NCI-H1436 (cell line): ENCODE measurements around the gene ZNF101.

Source experiments
- DNase-seq: peaks from one replicate; lab custom pipeline; 2025; lab: John Stamatoyannopoulos, UW

Gene ZNF101

DNA sequence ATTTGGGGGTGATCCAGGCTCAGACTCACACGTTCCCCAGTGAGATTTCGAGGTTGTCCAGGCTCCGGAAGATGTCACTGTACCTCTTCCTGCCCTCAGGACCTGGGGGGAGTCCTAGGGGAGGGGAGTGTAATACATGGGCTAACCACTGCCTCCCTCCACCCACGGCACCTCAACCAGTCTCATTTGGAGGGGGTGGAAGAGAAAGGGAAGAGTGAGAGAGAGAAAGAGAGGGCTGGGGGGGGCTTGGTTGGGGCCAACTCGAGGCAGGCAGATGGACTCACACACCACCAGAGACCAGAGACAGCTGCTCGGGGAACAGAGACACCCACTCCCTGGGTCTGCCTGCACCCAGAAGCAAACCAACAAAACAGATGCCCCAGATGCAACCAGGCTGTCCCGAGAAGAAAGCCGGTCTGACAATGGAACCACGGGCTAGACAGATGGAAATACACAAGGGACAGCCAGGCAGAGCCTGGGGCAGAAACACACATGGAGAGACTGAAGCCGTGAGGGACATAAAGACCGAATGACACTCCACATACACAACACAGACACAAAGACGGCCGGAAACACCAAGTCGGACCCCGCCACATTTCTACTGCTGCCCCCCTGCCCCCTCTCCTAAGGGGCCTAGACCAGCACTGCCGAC, 26.0 kb upstream of the ZNF101 start:
- DNase-seq: no peak

DNA sequence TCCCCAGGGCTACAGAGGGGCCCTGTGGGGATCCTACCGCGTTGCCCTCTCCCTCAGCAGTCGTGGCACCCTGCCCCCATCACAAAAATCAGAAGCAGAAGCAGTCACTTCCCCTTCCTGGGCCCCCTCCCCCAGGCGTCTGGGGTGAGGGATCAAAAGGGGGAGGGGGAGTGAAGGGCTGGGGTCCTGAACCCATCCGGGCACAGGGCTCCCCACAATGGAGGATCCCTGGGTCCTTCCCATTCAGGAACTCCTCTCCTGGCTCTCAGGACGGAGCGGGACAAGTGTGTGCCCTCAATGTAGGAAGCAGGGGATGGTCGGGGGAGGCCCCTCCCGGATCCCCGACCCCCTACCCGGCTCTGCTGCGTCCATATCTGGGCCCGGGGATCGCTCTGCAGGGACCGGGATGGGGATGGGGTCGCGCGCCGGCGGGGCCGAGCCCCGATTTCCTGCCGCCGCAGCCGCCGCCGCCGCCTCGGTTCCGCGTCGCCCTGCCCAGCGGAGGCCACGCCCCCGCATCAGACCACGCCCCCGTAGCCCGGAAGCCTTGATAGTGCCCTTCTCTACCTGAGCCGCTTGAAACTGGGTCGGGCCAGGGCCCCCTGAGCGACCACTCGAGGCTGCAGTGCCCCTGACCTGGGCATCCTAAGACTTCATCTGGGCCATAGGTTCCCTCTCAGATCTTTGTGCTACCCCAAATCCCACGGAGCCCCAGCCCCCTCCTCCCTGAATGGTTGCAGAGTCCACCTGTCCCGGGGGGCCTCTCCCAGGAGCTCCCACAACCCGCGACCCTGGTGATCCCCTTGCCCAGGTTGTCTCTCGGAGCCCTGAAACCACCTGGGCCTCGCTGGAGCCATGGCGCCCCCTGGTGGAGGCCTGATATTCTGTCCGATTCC, 25.2 kb upstream of the ZNF101 start, which contains the start of gene GMIP:
Gene GMIP, minus strand, starts transcription at position 500 of the 896 bp plus-strand sequence. Its CDS starts 128 bp downstream, at position 372.
- peak; percentile 60 for DNase-seq

DNA sequence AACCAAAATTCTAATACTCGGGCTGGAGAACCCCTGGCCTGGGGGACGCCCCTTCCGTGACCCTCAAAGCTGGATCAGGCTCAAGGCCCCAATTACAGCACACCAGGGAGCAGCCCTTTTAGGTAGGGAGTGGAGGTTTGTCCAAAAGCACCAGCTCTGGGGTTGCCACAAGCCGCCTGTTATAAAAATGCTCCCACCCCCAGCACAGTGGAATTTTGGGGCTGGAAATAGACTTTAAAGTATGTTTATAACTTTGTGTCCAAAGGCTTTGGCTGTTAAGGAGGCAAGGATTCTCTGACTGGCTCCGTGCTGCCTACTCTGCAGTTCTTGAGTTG, 24.6 kb upstream of the ZNF101 start:
- DNase-seq: no peak

DNA sequence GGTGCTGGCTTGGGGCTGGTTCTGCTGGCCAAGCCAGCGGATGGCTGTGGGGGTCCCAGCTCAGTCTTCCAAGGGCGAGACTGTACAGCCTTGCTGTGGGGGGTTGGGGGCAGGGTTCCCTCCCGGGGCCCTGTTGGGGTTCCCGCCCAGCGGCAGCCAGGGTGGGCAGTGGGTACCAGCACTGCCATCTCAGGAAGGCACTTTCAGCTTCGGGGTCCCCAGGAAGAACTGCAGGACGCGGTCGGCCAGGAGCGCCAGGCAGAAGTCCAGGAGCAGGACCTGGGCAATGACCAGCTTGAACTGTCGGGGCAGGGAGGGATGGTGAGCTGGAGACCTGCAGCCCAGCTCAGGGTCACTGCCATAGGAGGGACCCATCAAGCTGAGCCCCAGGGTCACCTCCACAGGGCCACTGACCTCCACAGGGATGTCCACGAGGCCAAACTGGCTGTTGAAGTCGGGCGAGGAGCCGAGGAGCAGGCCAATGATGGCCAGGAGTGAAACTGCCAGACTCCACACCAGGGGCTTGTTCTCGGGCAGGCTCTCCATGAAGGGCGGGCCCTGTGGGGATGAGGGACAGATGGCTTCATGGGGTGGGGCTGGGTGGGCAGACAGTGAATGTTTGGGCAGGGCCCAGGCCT, 23.3 kb upstream of the ZNF101 start:
- no peak for DNase-seq

DNA sequence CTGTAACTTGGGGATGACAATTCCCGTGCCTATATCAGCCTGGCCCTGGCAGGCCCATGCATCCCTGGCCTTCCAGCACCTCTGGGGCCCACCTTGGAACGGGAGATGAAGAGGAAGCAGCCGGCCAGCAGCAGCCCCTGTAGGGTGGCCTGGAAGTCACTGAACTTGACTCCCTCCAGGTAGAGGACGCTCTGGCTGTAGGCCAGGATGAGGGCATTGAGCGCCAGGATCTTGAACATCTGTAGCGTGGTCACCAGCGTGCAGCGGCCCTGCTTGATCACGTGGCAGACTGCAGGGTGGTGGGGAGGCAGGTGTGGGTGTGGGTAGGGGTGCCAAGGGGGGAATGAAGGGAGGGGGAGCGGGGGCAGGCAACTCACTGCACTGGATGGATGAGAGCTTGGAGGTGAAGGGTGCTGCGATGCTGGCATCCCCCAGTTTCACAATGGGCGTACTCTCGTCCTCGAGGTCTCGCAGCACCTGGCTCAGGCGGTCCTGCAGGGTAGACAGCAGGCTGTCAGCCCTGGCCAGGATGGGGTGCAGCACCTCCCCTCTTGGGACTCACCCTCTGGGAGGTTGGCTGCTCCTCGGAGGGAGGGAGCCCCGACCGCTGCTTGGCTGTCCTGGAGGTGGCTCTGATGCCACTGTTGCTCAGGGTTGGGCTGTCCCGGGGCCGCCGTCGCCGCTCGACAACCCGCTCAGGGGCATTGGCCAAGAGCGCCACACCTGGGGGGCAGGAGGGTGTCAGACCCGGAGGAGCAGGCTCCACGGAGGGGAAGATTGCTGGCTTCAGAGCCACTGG, 21.4 kb upstream of the ZNF101 start:
- DNase-seq: no peak

DNA sequence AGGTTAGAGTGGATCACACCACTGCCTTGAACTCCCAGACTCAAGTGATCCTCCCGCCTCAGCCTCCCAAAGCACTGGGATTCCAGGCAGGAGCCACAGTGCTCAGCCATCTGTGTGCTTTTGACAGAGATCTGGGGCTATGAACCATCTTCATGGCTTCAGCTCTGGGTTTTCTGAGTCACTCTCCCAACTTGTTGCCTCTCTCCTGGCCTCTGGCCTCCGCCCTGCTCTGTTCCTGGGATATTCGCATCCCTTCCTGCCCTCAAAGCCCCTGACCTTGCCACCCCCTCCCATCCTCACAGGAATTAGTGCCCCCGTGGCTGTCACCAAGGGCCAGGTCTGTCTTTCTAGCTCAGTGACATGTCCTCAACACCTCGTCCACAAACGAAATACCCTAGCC, 19.5 kb upstream of the ZNF101 start:
- no peak for DNase-seq

DNA sequence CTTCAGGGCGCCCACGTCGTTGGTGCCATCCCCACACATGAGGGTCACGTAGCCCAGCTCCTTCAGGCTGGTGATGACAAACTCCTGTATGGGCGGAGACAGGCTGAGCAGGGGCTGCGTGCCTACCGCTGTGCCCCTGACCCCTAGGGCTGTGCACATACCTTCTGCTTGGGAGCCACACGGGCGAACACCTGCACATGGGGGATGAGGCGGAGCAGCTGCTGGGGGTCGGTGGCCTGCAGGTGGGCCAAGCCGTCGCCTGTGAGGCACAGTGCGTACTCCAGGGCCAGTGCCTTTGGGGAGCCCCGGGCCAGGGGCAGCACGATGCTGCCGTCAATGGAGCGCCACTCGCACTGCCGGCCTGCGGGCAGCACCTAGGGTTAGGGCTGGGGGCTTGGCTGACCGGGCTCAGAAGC, 19.1 kb upstream of the ZNF101 start:
- DNase-seq: no peak

DNA sequence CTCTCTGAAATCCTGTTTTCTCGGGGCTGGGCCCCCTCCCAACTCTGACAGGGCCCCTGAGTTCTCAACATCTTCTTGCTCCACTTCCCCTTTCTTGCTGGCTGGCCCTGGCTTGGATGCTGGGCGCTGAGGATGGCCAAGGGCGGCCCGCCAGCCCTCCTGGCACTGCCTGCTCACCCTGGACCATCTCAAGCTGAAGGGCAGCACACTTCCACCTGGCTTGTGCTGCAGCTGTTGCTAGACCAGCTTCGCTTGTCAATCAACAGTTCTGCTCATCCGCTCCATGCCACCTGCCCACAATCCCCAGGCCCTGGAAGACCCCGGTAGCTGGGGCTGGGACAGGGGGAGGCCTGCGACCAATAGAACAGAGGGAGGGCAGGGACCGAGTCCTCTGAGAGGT, 18.3 kb upstream of the ZNF101 start:
- DNase-seq: no peak

DNA sequence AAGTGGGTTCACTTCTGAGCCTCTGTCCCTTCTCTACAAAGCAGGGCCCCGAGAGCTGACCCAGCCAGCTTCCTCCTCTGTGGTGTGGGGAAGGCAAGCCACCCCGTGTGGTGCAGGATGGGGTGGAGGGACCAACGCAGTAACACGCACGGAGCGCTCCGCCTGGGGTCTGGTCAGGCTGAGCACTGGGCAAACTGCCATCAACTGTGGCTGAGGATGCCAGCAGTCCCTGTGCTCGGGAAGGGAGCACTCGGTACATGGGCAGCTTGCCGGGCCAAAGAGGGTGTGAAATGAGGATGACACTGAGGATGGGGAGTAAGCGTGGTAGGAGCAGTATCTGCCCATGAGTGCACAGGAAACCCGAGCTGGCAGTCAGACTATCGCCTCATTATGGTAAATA, 17.6 kb upstream of the ZNF101 start:
- no peak for DNase-seq

DNA sequence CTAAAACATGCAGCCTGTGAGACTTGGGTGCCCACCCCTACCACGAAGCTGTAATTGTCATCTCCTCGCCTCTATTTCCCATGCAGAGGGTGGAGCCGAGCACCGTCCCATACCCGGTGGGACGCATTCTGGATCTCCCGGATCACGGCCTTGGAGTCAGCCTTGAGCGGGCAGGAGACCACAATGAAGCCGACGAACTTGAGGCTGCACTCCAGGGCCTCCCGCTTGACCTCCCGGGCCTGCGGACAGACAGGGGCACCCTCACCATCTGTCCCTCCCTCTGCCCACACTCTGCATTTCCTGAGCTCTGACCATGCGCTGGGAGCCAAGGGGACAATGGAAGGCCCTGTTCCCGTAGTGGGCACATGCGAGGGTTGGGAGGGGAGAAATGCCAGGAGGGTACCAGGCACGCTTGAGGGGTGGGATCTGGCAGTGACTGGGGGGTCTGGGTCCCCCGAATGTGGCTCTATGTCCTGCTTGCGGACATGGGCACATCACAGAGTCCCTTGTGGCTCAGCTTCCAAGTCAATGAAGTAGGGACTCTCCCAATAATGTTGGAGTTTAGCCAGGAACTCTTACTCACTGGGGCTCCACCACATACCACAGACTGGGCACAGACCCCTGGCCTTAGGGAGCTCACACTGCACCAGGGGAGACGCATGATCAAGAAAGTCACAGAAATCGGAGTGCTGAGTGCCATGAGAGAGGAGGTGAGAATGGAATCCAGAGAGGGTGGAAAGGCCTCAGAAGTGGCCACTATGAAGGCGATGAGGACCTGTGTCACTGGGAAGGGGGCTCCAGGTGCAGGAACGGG, 15.9 kb upstream of the ZNF101 start:
- DNase-seq: no peak

DNA sequence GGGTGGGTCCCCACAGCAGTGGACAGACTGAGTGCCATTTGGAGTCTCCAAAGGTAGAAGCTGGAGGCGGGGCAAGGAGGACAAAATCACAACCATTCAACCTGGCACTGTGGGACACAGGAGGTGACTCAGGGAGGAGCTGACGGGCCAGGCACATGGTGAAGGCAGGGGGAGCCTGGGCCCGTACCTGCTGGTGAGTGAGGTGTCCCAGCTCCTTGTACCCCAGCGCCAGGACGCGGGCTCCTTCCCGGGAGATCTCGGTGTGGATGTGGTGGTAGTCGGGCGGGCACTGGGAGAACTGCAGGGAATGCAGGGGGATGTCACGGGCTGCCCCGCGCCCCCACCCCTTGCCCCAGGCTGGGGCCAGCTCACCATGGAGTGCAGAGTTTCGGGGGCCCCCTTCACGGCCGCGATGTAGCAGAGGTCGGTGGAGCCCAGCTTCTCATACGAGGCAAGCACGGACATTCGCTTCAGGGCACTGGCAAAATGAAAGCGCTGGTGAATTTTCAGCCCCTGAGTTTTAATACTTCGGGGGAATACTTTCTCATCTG, 15.0 kb upstream of the ZNF101 start:
- no peak for DNase-seq

DNA sequence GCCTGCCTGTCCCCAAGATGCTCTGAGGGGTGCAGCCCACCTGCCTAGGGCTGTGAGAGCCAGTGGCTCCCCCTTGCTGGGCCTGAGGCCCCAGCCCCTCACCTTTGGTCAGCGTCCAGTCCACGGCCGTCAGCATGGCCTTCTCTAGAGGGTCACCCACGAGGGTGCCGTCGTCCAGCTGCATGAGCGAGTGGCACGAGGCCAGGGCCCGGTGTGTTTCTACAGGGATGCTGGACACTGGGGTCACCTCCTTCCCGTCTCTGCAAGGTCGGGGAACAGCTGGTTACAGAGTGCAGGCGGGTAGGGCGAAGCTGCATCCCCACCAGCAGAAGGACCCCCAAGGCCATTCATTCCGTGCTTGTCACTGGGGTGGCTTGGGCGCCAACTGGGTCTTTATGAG, 14.2 kb upstream of the ZNF101 start:
- DNase-seq: no peak

DNA sequence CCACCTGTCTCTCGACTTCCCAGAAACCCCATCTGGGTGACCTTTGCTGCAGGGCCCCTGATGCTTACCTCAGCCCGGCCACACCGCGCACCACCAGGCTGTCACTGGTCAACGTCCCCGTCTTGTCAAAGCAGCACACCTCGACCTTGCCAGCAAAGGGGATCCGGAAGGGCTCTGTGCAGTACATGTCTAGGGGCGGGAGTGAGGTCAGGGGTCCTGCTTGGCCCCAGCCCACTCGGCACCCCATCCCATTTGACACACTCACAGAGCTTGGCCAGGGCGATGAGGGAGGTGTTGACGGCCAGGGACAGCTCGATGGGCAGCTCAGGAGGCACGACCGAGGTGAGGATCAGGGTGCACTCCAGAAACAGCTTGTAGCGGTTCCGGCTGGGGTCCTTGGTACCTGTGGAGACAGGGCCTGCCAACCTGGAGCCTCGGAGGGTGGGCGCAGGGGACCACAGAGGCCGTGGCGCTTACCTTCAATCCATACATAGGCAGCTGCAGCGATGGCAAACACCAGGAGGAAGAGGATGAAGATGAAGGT, 13.5 kb upstream of the ZNF101 start:
- DNase-seq: no peak

DNA sequence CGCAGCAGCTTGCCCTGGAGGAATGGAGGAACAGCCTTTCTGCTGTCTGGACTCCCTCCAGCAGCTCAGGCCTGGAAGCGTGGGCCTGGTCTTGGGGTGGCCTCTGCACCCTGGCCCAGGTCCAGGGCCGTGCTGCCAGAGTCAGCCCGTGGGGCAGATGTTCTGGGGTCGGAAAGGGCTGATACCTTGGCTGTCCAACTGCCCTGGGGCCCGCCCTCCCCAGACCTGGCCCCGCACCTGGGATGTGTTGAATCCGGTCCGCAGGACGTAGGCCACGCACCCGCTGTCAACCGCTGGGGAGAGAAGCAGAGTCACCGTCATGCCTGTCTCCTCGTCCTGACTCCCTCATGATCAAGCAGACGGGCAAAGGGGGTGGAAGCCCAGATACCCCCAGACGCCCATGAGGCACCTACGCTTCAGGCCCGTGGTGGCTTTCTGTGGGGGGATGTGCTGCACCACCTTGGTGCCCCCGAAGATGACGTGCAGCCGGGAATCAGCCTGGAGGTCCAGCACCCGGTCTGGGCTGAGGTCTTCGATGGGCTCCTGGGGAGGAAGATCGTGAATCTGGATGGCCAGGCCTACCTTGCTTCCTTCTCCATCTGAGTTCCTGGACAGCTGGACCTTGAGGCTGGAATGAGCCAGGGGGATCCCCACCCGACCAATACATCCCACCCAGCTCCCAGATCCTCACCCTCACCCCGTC, 12.8 kb upstream of the ZNF101 start:
- no peak for DNase-seq

DNA sequence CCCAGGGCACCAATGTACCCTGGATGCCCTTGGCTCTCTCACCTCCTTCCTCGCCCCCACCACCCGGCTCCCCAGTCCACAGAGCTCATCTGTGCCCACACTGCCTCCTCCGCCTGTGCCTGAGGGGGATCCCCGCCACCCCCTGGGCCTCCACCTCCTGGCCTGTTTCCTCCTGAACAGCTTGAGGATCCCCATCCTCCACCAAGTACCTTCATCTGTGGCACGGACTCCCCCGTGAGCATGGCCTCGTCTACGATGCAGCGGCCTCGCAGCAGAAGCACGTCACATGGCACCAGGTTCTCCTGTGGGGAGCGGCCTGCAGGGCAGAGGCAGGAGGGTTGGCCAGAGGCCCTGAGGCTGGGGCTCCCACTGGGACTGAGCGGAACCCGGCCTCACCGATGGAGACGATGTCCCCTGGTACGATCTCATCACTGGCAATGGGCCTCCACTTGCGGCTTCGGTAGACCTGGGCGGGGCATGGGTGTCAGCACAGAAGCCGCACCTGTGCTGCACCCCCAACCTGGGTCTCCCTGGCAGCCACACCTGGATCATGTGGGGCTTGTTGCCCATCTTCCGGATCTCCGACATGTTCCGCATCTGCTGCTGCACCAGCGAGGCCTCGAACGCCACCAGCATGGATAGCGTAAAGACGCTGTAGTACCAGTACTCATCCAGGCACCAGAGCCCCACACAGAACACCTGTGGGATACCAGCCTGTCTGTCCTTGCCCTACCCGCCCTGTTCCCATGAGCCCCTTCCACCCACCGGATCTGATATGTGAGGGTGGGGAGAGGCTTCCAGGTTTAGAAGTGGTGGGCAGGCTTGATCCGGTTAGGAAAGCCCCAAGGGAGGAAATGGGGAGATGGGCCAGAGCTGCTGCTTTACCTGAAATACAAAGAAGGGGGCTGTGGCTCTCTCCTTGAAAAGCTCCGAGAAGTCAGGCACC, 11.9 kb upstream of the ZNF101 start:
- DNase-seq: no peak

DNA sequence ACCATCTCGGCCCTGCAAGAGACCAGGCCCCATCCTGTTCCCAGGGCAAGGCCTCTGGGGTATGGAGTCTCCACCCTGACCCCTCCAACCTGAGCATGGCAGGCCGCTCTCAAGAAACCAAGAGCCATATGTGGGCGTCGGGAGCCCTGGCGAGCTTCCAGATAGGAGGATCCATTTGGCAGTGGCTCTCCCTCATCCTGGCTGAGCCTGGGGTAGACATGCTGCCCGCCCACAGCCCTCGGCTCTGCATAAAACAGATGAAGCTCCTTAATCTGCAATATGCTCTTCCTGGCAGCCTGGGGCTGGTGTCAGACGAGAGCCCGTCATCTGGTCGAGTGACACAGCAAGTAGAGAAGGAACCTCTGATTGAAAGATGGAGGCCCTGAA, 11.2 kb upstream of the ZNF101 start:
- no peak for DNase-seq

DNA sequence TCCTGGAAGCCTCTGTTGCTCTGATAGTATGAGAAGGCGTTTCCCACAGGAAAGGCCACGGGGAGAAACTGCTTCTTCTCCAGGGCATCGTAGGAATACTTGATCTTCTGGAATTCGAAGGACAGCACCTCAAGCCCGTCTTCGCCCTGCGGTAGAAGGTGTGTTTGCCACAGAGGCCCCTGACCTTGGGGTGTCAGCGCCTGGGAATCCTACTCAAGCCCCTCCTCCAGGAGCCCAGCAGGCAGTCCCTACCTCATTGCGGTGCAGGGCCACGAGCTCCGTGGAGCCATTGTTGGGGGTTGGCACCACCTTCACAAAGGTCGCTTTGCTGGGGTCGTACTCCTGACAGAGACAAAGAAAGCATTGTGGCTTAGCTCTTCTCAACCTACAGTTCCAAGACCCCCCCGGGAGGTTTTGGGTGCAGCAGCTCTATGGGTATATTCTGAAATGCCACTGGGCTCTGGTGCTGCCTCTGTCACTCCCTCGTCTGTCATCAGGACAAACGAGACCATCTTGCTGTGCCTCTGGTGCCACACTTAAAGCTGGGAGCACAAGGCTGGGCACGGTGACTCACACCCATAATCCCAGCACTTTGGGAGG, 8.9 kb upstream of the ZNF101 start:
- DNase-seq: no peak

DNA sequence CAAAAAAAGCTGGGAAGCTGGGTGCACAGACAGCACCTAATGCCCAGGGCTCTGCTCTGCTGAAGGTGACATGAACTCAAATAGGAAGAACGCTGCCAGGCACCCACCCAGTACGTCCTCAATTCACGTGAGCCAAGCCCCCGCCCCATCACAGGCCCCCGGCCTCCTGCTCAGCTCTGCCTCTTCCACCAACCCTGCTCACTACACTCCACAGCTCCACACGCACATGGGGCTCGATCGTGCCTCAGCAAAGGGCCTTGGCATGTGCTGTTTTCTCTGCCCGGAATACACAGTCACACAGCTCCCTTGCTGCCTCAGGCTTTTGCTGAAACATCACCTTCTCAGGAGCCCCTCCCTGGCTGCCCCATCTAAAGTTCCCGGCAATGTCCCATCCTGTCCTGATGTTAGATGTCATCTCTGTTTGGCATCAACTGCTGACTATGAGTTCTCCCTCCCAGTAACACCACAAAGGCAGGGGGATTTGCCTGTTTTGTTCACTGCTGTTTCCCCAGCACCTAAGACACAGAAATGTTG, 7.4 kb upstream of the ZNF101 start:
- DNase-seq: no peak
